ENCODE results near the gene TMEM63B. TPM values are rescaled to one million over a fixed set of nuclear protein-coding genes. Genes with fewer than 3 reads are reported as not detected.
A peak's percentile ranks its signal among the peaks of the same experiment; 100 is the strongest.

Gene TMEM63B
- total RNA-seq, 4 donors from 2014 or later = 27.2 to 71.9 (median 43.7) TPM

DNA sequence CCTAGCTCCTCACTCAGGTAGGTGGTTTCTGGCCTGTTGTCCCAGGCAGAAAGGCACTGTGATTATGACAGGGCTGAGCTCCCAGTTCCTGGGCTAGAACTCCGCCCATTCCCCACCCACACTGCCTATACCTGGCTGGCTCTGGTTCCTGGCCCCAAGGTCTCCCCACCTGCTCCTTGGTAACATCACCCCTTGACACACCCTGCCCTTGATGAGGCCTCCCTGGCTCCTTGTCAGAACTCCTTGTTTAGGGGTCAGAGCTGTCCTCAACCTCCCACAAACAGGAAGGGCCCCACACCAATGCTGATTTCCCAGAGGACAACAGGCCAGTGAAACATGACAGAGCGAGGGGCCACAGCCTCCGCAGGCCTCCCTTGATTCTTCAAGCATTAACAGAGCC is 73.8 kb downstream of the TMEM63B start:
- Histone ChIP-seq H3K4me1 (peaks cover 0 to 12% of the 10 kb centered on the region in 2 donors), H3K27ac (peak overlapping the region in 1 of 4 donors; percentile 9), H3K9me3 (no peaks in the 10 kb centered on the region), H3K4me3 (no peak overlapping the region), H3K27me3 (no peaks in the 10 kb centered on the region), H3K36me3 (no peaks in the 10 kb centered on the region)
- intact Hi-C loops (cut with DNase I; ENCODE audit: low total_unique reads) = no loop called here
- ATAC-seq (no peak), DNase-seq (no peak)
- in situ Hi-C loops (cut with MboI; ENCODE audit: low sequenced_read_pairs in 4 of 4) = no loop called here
- TF ChIP-seq, protein P1, sequence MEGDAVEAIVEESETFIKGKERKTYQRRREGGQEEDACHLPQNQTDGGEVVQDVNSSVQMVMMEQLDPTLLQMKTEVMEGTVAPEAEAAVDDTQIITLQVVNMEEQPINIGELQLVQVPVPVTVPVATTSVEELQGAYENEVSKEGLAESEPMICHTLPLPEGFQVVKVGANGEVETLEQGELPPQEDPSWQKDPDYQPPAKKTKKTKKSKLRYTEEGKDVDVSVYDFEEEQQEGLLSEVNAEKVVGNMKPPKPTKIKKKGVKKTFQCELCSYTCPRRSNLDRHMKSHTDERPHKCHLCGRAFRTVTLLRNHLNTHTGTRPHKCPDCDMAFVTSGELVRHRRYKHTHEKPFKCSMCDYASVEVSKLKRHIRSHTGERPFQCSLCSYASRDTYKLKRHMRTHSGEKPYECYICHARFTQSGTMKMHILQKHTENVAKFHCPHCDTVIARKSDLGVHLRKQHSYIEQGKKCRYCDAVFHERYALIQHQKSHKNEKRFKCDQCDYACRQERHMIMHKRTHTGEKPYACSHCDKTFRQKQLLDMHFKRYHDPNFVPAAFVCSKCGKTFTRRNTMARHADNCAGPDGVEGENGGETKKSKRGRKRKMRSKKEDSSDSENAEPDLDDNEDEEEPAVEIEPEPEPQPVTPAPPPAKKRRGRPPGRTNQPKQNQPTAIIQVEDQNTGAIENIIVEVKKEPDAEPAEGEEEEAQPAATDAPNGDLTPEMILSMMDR (IDR thresholded peaks at IDR 0.05 in 4 of 5, conservative IDR thresholded peaks at IDR 0.05 in 1 of 5) = no peak
- no peak for TF ChIP-seq POLR2A (IDR thresholded peaks at IDR 0.05)

DNA sequence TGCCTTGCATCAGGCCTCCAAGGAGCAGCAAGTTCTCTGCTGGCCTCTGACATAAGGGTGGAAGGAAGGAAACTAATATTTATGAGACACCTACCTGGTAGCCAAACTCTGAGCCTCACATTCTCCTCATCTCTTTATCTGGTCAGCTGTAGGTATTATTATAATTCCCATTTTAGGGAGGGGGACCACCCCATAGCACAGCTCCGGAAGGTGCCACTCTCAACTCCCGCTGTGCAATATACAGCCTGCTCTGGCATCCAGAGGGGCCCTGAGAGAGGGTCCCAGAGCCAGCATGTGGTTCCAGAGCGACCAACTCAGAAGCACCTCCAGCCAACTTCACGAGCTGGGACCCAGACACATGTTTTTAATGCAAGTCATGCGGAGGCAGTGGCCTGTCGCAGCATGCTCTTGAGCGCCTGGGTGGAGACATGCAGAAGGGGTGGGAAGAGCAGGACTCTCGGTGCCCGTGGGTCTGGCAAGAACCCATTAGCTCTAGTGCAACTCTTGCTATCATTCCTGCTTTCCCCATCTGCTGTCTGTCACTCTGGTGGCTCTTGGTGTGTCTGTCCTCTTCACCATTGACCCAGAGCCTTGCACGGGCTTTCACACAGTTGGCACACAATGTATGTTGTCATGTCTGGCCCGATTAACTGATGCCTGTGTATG is 74.4 kb downstream of the TMEM63B start:
- Histone ChIP-seq H3K27me3 (no peaks in the 10 kb centered on the region), H3K4me1 (peaks cover 0 to 12% of the 10 kb centered on the region in 2 donors), H3K27ac (peak overlapping the region in 3 of 4 donors; percentile 61 to 68 (median 62)), H3K9me3 (no peaks in the 10 kb centered on the region), H3K36me3 (no peaks in the 10 kb centered on the region), H3K4me3 (no peak overlapping the region)
- in situ Hi-C loops (cut with MboI; ENCODE audit: low sequenced_read_pairs in 4 of 4) = no loop called here
- no peak for ATAC-seq
- TF ChIP-seq, protein P1 (IDR thresholded peaks at IDR 0.05 in 4 of 5, conservative IDR thresholded peaks at IDR 0.05 in 1 of 5) = no peak
- TF ChIP-seq POLR2A (IDR thresholded peaks at IDR 0.05) = no peak
- intact Hi-C loops (cut with DNase I; ENCODE audit: low total_unique reads) = no loop called here
- no peak for DNase-seq

DNA sequence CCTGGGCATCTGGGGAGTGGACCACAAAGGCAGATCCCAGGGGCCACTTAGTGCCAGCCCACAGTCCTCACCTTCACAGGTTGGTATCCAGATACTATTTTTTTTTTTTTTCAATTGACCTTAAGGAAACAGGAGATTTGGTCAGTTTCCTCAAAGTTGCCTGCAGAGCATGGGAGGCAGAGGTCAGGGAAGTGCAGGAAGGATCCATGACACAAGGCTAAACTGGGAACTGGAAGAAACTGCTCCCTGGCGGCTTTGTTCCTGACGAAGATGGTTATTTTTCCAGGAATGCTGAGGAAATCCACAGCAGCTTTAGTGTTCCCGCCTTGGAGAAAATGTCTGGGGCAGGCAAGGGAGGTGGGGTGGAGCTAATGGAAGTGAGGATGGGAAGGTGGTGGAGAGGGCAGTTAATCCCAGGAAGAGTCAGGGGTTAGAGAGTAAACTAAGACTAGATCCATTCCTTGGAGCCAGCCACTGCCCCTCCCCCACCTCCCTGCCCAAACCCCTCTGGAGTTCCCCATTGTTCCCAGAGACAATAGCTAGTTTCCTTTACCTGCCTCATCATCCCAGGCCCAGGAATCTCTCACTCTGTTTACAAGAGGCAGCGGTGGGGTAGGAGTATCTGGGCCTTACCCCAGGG is 75.1 kb downstream of the TMEM63B start:
- ATAC-seq = peak in 1 of 2 donors; percentile 48

DNA sequence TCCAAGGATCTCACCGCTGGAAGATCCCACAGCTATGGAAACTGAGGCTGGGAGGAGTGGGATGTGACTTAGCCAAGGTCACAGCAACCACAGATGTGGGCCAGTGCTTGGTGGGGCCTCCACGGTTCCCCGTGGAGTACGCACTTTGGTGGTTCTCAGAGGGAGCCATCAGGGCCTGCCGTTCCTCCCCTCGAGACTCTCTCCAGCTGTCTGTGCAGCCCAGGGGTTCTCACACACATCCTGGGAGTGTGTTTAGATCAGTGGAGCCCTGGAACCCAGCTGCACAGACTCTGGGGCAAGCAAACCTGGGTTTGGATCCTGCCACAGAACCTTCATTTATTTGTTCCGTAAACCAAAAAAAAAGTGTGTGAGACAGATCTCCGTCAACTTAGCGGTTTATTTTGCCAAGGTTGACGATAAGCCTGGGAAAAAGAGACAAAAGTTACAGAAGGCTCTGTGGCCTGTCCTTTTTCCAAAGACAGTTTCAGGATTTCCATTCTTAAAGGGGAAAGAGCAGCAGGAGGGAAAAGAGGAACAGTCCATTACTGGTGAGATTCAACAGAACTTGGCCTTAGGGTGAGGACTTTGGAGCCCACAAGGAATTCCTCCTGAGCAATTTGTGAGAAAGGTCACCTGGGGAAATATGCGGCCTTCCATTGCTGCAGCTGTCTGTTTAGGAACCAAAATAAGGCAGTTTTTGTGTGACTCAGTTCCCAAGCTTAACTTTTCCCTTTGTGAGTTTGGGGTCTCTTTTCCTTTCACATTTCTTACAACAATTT is 75.8 kb downstream of the TMEM63B start:
- Histone ChIP-seq H3K27ac (peak overlapping the region; percentile 11 to 68 (median 62)), H3K4me1 (peaks cover 0 to 12% of the 10 kb centered on the region in 2 donors), H3K27me3 (no peaks in the 10 kb centered on the region), H3K9me3 (no peaks in the 10 kb centered on the region), H3K4me3 (no peak overlapping the region), H3K36me3 (no peaks in the 10 kb centered on the region)
- TF ChIP-seq, protein P1 (IDR thresholded peaks at IDR 0.05 in 4 of 5, conservative IDR thresholded peaks at IDR 0.05 in 1 of 5) = no peak
- no peak for TF ChIP-seq POLR2A (IDR thresholded peaks at IDR 0.05)
- ATAC-seq (no peak), DNase-seq (no peak)
- in situ Hi-C loops (cut with MboI; ENCODE audit: low sequenced_read_pairs in 4 of 4) = no loop called here
- intact Hi-C loops (cut with DNase I; ENCODE audit: low total_unique reads) = no loop called here

More for the DNA sequence above, 75.1 kb downstream of the TMEM63B start:
- intact Hi-C loops (cut with DNase I; ENCODE audit: low total_unique reads) (no loop called here), in situ Hi-C loops (cut with MboI; ENCODE audit: low sequenced_read_pairs in 4 of 4) (no loop called here)
- Histone ChIP-seq H3K27me3 (no peaks in the 10 kb centered on the region), H3K4me3 (no peak overlapping the region), H3K27ac (peak overlapping the region; percentile 11 to 68 (median 62)), H3K4me1 (peaks cover 0 to 12% of the 10 kb centered on the region in 2 donors), H3K36me3 (no peaks in the 10 kb centered on the region), H3K9me3 (no peaks in the 10 kb centered on the region)
- TF ChIP-seq, protein P1 (IDR thresholded peaks at IDR 0.05 in 4 of 5, conservative IDR thresholded peaks at IDR 0.05 in 1 of 5) = no peak
- no peak for TF ChIP-seq POLR2A (IDR thresholded peaks at IDR 0.05)
- no peak for DNase-seq

All from gastrocnemius medialis (tissue), 4 donors.